HG03025 (cell line): ENCODE measurements around the gene ENTREP3.
"Not testable (repeated sequence)": the region's sequence is repeated elsewhere in the genome, so short reads cannot be mapped to it uniquely, and the experiment has no call there.

ENCODE experiments used
- ATAC-seq: cut with Tn5 transposase; IDR thresholded peaks from one replicate; pipeline ENCODE4 v1.9.1; 2021; ENCODE audit warnings: mild to moderate bottlenecking, moderate library complexity; ENCODE audit not compliant: unreplicated experiment, low FRiP score

Gene ENTREP3

DNA sequence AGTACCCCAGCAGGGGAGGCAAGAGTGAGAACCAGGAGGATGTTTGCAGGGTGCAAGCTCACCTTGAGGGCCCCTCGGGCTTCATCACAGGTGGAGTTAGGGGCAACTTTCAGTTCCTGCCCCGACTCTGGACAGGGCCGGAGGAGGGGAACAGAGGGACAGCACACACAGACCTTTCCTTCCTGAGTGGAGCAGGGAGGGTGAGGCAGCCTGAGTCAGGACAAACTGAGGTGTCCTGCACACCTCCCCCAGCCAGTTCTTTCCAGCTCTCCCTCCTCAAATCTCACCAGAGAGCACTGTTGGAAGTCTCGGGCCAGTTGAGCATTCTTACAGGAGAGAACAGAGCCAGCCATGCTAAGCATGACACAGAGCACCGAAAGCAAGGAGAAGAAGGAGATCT, 1.5 kb downstream of the ENTREP3 start:
- no peak for ATAC-seq

DNA sequence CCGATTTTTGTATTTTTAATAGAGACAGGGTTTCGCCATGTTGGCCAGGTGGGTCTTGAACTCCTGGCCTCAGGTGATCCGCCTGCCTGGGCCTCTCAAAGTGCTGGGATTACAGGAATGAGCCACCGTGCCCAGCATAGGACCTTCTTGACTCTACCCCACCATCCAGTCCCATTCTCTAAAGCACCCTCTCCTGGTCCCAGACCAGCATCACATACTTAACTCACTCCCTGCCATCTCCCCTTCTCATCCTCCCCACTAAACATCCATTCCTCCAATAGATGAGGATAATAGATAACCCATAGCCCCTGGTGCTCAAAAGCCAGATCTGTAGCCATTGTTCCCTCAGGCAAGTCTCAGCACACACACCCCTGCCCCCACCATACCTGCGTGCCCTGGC, 2.1 kb downstream of the ENTREP3 start:
- no peak for ATAC-seq

DNA sequence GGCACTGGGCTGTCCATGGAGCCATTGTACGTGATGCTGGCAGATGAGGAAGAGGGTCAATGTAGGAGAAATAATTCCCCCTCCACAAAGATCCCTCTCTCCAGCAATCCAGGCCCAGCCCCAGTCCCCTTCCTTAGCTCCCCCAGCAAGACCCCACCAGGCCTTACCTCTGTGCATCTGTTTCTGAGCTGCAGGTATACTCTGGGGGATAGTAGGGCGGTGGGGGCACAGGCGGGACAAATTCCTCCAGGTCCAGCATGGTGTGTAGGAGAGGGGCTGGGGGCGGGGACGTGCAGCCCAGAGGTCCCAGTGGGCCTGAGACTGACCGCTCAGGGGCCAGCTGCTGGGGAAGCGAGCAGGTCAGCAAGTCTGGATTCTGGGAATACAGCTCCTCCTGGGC, 3.7 kb downstream of the ENTREP3 start:
- ATAC-seq: no peak

DNA sequence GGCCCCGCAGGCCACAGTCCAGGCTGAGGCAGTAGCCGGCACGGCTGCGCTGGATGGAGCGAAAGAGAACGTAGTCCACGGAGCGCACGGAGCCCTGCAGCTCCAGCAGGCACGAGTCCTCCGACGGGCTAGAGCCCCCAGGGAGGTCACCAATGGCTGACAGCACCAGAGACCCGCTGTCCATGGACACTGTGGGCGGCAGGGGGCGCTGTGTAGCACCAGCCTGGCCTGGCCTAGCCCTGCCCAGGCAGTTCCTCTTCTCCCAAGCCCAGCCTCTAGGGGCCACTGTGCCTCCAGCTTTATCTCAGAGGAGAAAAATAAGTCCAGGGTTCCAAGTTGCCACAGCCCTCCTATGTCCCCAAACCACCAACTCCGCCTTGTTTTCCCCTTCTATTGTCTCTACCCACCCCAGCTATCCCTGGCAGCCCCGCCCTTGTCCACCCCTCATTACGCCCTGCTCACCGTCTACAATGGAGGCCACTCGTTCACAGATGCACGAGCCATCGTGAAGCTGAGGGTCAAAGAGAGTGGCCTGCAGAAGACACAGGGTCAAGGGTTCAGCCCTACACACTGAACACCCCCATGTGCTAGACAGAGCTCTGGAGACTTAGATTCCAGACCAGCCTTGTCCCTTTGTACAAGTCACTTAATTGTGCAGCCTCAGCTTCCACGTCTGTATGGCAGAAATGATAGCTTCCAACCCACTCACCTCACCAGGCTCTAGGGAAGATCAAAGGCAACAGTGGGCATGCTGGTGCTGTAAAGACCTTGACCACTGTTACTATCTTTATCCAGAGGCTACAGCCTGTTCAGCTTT, 4.4 kb downstream of the ENTREP3 start:
- ATAC-seq: no peak

DNA sequence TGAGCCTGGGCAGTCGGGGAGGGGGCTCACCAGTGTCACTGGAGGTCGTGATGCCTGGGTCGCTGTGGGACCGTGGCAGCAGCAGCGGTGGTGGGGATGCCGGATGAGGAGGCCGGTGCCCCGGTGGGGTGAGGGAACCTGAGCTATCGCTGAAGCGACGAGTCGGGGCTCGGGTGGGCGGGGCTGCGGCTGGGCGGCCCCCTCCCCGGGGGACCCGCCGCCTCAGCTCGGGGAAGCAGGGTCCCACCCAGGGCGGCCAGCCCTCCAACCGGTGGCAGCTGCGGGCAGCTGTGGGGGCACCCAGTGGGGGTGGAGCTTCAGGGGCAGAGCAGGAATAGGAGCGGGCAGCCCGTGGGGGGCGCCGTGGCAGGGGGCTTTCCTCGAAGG, 5.0 kb downstream of the ENTREP3 start:
- ATAC-seq: no peak

DNA sequence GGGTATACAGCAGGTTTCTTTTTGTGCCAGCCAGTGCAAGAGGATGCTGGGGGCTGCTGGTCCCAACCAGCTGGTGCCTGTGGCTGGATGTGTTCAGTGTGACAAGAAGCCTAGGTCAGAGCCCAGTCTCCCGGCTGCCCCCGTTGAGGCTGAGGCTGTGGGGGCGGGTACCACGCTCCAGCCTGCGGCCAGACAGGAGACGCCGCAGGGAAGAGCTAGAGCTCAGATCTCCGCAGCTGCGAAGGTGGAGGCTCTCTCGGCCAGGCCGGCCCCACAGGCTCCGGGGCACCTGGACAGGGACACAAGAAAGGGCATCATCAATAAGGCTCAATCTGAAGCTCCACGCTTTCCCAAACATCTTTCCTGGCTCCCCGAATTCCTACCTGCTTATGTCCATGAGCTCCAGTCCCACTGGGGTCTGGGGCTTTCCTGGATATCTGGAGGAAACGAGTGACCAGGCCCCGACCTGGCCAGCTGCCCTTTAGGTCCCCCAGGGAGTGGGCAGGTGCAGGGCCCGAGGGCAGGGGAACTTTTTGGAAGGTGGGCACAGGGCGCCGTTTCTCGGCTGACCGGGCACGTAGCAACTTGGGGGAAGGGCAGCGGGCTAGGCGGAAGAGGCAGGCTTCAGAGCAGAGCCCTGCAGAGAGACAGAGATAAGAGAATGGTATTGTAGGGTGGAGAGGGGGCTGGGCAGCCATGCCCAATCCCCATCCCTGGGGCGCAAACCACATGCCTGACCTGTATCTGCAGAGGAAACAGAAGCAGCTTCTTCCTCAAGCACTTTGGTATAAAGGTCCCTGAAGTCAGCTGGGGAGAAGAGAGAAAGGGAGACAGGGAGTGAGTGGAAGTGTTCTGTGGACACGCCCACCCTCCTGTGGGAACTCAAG, 7.4 kb downstream of the ENTREP3 start:
- no peak for ATAC-seq

DNA sequence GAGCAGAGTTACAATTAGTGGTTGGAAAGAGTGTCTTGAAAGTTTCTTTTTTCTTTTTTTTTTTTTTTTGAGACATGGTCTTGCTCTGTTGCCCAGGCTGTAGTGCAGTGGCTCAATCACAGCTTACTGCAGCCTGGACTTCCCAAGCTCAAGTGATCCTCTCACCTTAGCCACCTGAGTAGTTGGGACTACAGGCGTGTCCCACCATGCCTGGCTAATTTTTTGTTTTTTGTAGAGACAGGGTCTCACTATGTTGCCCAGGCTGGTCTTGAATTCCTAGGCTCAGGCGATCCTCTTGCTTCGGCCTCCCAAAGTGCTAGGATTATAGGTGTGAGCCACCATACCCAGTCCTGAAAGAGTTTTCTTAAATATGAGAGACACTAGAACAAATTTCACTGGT, 8.5 kb downstream of the ENTREP3 start:
- not testable (repeated sequence) for ATAC-seq

DNA sequence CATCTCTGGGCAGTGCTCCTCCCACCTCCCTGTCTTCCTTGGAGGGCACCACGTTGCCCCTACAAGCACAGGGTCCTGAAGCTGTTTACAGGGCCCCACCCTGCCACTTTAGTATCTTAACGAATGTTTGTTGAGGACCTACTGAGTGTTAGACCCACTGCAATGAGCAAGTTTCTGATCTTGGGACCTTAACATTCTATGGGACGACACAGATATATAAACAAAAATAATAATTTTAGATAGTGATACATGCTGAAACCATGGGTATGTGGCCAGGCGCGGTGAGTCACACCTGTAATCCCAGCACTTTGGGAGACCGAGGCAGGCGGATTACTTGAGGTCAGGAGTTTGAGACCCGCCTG, 10.1 kb downstream of the ENTREP3 start:
- no peak for ATAC-seq

DNA sequence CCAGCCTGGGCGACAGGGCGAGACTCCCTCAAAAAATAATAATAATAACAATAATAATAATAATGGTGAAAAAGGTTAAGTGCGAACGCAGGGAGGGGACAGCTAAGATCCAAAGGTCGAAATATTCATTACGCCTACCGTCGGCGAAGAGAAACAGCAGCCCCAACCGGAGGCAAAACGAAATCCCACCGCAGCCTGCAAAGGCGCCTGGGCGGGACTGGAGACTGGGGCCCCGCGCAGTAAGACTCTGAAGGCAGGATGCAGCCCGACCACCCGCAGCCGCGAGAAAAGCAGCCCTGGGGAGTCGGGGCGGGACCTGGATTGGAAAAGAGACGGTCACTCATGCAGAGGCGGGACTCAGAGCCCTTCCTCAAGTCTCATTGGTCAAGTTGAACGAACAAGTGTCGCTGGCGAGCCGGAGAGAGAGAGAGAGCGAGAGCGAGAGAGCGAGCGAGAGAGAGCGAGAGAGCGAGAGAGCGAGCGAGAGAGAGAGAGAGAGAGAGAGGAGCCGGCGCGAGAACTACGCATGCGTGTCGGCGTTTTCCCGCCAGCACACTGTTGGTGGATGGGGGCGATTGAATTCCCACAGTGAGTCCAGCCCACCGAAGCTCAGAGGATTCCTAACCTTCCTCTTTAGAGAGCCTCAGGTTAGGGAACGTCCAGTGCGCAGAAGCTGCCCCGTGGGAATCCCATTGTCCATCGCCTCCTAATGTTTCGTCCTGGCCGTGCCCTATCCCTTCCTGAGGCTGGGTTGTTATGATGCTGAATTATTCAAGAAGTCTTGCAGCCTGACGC, 10.7 kb downstream of the ENTREP3 start:
- peak; percentile 83 for ATAC-seq

DNA sequence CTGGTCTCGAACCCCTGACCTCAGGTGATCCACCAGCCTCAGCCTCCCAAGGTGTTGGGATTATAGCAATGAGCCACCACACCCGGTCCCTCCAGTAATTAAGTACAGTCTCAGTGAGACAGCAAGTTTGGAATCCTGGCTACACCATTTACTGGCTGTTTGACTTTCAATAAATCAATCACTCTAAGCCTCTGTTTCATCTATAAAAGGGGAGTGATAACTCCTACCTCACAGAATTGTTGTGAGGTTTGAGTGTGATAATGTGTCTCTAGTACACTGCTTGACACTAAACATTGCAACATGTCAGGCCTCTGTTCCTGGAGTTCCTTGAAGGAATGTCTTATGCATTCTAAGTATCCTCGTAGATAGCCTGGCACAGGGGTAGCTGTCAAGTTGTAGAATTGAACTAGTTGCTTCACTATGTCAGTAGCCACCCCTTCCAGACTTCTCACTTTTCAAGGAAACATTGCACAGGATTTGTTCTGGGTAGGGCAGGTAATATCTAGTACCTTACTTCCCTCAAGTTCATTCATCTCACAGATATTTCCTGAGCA, 12.4 kb downstream of the ENTREP3 start:
- ATAC-seq: no peak

DNA sequence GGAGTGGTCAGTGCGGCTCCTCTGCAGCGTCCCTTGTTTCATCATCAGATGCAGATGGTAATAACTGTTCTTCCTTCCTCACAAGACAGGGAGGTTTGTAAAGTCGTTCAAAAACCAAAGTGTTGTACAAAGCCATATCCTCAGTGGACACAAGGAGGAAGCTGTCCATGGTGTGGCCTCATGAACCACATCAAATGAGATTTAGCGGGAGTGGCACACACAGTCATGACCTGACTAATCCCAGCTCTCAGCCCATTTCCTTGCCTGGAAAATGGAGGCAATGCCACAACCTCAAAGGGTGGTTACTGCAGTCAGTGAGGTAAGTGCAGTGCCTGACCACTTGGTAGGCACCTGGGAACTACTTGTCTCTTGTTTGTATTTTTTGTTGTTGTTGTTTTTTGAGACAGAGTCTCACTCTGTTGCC, 13.4 kb downstream of the ENTREP3 start:
- ATAC-seq: no peak

DNA sequence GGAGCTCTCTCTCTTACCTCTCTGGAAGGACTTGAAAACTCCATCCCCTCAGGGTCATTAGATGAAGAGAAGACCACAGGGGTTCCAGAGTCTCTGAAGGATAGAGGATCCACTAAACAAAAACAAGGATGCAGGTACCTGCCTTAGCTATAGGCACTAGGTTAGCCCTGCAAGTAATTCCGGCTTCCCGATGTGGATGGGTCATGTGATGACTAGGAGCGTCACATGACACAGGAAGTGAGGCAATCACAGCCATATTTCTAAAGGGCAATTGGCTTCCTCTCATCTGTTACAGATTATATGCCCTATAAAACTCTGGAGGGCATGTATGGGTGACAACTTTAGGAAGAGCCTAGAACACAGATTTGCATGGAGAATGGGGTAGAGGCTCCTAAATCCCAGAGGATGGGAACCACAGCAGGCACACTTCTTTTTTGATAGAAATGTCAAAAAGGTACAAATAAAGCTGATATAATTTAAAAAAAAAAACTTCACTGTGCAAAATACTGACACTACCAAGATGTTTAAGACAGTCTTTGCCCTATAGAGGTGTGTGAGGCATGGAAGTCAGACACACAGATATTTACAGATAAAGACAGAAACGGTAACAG, 14.1 kb downstream of the ENTREP3 start:
- ATAC-seq: no peak

DNA sequence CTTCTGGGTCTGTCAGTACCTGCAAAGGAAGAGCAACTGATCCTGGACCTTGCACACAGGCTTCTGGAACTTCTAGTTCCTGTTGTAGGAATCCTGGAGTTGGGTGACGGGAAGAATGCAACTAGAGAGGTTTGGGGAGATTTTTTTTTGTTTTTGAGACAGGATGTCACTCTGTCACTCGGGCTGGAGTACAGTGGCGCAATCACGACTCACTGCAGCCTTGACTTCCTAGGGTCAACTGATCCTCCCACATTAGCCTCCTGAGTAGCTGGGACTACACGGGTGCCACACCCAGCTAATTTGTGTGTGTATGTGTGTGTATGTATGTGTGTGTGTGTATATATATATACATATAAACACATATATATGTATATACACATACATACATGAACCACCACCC, 18.8 kb downstream of the ENTREP3 start:
- ATAC-seq: no peak

DNA sequence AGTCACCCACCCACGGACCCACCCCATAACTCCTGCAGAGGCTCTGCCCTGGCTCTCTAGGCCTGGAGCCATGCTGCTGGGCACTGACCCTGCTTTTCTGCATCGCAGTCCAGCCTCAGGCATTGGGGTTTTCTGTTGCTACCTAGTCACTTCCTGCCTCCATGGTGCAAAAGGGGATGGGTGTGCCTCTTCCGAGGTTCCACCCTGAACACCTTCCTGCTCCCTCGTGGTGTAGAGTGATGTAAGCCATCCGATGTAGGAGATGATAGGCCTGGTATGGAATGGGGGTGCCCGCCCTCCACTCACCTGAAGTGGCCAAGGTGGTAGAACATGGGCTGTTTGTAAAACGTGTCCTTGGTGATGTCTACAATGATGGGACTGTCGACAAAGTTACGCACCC, 19.9 kb downstream of the ENTREP3 start:
- not testable (repeated sequence) for ATAC-seq

DNA sequence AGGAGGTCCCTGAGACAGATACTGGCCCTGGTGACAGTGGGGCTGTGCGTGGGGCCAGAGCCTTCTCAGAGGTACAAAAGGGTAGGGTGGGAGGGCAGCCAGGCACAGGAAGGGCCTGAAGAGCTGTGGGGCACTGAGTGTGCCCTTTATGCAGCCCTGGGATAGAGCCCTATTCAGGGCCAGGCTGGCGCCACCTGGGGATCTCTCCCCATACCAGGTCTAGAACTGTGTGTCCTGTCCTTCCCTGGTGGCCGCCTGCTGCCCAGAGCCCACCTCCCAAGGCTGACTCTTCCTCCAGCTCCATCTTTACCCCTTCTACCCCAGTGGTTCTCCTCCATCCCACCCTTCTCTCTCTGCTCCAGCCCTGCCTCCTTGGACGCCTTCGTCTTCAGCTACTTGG, 21.8 kb downstream of the ENTREP3 start:
- not testable (repeated sequence) for ATAC-seq

DNA sequence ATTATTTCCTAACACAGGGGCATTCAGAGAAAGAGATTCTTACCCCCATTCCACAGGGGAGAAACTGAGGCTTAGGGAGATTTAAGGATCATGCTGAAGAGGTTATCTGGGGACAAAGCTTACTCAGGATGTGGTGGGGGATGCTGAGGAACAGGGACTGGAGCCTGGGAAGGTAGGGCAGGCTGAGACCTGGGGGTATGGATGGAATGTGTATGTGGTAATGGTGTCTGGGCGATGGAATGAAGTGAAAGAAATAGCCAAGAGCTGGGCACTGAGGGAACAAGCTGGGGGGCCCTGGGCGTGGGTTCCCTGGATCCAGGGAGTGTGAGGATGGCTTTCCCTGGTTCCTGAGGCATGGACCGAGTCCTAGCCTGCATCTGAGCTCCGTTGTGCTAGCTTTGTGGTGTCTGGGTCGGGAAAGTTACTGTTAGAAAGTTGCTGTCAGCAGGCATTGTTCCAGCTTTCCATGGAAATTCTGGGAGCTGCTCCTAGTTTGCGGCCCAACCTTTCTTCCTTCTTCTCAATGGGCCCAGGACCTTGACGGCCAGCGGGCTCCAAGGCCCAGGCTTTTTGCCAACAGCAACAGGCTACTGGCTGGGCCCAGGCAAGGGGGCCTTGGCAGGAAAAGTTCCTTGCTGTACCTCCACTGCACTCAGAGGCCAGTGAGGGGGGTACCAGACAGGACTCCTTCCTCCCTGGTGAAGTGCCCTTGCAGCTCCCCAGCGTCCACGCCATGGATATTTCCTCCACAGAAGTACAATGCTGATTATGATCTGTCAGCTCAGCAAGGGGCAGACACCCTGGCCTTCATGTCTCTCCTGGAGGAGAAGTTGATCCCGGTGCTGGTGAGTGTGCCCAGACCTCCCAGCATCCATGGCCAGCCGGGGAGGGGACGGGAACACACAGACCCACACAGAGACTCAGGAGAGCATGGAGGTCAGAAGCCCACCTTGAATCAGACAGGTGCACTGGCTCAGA, 23.0 kb downstream of the ENTREP3 start:
- not testable (repeated sequence) for ATAC-seq

DNA sequence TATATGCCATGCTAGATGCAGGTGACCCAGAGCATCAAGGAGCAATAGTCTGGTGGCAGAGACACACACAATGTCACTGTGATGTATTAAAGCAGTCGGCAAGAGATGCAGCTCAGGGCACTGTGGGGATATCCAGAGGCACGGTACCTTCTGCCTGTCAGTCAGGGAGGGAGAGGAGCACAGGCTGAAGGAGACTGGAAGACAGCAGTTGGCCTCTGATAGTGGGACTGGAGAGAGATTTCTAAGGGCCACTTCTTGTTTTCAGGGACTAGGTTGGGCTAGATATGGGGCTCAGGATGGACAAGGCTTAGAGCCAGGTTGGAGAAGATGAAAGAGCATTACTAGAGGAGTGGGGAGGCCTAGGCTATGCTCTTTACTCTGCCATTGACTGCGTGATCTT, 24.0 kb downstream of the ENTREP3 start:
- ATAC-seq: not testable (repeated sequence)

DNA sequence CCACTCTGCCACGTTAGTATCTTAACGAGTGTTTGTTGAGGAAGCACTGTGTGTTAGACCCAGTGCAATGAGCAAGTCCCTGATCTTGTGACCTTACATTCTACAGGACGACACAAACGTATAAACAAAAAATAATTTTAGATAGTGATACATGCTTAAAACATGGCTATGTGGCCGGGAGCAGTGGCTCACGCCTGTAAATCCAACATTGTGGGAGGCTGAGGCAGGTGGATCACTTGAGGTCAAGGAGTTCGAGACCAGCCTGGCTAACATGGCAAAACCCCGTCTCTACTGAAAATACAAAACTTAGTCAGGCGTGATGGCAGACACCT, 27.2 kb downstream of the ENTREP3 start:
- ATAC-seq: no peak
